Activated T-cell treated with anti-CD3 and anti-CD28 coated beads for 24 hours (primary cell): ENCODE results near the gene IPMK.
A peak's percentile ranks its signal among the peaks of the same experiment; 100 is the strongest.
"Not testable (repeated sequence)": the region's sequence is repeated elsewhere in the genome, so short reads cannot be mapped to it uniquely, and the experiment has no call there.

ENCODE experiments used
- DNase-seq: peaks from one replicate; pipeline ENCODE4 v3.0.0-alpha.2; 2020; ENCODE audit warnings: low read depth

Gene IPMK

DNA sequence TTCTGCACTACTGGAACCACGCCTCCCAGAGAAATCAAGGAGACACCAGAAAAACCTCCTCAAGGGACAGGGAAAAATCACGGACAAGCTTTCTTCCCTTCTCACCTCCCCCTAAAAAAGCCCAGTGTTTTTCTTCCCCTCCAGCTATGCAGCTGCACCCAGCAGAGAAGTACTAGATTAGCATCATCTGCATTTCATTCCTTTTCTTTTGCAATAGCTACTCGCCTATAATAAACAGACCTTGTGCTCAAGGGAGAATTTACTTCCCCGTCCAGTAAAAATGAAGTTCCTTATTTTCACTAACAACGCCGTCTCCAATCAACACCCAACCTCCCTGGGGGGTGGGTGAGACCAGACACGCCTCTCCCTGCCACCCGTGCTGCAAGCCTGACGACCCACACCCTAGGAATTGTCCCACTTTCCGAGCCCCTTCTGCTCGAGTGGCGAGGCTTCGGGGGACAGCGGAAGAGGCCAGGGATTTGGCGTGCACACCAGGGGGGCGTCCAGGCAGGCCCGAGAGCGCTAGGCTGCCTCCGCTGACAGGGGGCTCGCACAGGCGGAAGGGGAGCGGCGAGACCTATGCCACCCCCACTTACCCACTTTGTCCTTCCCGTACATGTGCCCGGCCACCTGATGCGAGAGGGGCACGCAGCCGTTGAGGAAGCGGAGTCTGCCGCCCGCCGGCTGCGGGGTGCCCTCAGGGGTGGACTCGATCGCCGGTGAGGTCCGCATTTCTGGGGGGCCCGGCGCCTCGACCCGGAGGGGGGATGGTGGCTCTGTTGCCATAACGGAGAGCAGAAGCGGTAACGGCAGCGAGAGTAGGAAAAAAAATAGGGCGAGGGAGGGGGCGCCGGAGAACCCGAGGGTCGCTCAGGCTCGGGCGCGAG, 625 bp downstream of the IPMK start:
- no peak for DNase-seq

DNA sequence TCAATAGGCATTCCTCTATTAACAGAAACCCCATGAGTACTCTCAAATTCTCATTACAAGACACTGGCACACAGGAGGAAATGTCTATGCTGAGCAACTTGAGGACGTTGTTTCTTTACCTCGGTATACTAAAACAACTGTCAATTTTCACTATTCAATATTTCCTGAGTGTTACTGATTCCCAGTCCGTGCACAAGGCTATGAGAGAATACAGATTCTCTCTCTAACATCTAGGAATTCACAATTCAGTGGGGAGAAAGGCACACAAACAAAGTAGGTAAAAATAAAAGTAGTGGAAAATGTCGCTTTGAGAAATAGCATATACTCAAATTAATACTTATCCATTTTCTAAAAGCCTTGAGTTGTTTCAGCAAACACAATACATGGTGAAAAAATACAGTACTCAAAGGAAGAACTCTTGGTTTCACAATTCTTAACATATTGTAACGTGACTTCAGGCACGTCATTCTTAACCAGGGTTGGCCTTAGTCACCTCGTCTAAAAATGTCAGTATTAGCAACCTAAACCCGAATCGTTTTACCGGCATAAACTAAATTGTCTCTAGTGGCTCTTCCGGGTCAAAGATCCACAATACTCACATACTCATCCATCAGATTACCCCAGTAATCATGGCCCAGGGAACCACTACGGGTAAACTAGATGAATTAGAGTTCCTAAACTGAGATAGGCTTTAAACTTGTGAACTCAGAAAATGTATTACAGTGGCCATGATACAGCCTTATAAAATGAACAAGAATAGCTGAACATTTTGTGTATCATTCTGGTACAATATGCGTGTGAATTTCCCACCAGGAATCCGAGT, 1.5 kb downstream of the IPMK start:
- DNase-seq, result peak; percentile 23

DNA sequence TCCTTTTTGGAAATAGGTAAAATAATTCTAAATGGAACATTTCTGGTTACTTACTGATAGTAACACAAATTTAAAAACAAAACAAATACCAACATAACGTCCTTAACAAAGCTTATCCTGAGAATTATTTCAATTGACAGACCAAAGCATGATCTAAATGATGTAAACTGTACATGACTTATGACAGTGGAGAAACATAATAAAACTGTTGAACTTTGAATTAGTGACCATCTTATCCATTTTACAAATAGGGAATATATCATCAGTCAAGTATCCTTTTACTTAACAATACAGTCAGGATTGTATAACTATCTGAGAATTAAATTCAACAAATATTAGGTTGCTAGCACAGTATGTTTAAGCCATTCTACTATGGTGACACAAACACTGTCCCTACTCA, 2.4 kb downstream of the IPMK start:
- no peak for DNase-seq

DNA sequence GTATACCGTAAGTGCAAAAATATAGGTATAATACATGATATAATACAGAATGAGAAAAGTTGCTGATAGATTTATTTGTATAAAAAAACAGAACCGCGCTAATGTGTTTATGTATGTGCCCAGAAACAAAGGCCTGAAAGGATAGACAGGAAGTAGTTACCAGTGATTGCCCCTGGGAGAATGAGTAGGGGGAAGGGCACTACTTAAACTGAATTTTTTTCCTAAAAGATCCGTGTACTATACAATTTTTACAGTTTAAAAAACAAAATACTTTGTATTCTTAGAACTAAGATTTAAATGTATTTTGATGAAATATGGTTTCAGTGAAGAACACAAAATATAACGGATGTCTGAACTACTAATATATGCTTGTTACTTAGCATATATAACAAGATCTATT, 2.9 kb downstream of the IPMK start:
- no peak for DNase-seq

DNA sequence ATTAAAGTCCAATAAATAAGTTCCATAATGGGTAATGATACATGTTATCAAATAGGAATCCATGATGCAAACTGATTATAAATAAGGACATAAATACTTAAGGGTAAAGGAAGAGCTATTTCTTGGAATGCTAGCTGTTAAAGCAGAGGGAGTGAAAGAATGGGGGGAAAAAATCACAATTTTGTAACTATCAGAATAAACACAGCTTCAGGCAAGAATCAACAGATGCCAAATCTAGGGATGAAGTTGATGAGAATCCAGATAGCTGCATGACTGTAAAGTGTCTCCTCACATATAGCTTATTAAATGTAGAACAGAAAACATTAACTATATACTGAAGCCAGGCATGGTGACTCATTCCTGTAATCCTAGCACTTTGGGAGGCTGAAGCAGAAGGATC, 4.9 kb downstream of the IPMK start:
- DNase-seq, result no peak

DNA sequence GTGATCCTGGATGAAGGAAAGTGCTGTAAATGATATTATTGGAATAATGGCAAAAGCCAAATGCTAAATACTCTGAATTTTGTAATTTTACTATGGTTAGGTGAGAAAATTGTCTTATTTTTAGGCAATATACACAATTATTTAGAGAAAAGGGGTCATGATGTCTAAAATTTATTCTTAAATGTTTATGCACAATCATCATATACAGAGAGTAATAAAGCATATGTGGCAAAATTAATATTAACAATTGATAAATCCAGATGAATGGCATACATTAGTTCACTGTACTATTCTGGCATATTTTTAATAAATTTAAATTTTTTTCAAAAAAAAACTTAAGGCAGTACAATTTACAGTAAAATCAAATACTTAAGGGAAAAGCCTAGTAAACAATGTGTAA, 7.4 kb downstream of the IPMK start:
- DNase-seq, result no peak

DNA sequence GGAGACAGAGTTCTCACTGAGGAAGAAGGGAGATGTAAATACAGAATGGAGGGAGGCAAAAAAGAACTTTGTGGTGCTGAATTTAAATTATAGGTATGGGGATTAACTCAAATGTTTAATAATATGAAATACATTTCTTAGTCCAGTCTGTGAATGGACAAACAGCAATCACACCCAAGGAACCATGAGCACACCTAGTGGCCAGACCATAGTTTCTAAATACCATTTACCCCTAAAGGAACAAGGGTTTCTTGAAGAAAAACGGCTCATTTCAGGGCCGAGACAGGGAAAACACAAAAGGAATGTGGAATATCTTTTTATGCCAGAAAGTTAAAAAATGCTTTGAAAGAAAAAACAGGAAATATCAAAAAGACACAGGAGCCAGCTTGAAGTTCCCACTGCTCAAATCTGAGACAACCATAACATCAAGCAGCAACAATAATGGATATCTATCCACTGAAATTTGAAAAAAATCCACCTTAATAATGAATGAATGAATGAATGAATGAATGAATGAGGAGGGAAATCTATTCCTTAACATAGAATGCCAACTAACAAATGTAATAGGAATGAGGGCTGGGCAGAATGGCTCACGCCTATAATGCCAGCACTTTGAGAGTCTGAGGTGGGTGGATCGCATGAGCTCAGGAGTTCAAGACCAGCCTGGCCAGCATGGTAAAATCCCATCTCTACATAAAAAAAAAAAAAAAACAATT, 8.6 kb downstream of the IPMK start:
- no peak for DNase-seq

DNA sequence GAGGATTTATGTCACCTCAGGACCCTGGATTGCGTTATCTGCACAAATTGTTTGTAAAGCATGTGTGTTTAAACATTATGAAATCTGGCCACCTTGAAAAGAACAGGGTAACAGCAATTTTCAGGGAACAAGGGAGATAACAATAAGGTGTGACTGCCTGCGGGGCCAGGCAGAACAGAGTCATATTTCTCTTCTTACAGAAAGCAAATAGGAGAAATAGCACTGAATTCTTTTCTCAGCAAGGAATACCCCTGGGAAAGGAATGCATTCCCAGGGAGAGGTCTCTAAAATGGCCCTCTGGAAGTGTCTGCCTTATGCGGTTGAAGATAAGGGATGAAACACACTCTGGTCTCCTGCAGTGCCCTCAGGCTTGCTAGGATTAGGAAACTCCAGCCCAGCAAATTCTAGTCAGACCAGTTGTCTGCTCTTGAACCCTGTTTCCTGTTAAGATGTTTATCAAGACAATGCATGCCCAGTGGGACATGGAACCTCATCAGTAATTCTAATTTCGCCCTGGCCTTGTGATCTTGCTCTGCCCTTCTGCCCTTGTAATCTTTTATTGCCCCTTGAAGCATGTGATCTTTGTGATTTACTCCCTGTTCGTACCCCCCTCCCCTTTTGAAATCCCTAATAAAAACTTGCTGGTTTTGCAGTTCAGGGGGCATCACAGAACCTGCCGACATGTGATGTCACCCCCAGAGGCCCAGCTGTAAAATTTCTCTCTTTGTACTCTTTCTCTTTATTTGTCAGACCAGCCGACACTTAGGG, 11.5 kb downstream of the IPMK start:
- not testable (repeated sequence) for DNase-seq

DNA sequence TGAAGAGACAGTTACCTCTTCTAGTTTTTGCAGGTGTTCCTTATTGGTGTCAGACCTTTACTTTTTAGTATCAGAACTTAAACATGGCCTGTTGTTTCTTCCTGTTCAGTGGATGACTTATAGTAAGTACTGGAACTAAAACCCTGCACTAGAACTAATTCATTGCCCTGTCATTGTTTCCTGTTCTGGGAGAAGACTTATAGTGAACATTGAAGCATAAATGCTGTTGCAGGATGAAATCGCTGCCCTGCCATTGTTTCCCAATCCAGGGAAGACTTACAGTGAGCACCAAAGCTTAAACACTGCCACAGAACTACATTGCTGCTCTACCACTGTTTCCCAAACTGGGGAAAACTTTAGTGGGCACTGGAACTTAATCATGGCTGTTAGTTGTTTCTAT, 13.1 kb downstream of the IPMK start:
- no peak for DNase-seq

DNA sequence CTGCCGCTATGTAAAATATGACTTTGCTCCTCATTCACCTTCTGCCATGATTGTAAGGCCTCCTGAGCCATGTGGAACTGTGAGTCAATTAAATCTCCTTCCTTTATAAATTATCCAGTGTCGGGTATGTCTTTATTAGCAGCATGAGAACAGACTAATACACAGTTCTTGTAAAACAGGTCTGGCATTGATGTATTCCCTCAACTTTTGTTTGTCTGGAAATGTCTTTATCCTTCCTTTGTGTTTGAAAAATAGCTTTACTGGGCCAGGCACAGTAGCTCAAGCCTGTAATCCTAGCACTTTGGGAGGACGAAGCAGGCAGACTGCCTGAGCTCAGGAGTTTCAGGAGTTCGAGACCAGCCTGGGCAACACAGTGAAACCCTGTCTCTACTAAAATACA, 14.5 kb downstream of the IPMK start:
- DNase-seq, result no peak

DNA sequence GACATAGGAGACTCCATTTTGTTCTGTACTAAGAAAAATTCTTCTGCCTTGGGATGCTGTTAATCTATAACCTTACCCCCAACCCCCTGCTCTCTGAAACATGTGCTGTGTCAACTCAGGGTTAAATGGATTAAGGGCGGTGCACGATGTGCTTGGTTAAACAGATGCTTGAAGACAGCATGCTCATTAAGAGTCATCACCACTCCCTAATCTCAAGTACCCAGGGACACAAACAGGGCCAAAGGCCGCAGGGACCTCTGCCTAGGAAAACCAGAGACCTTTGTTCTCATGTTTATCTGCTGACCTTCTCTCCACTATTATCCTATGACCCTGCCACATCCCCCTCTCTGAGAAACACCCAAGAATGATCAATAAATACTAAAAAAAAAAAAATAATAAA, 23.0 kb downstream of the IPMK start:
- not testable (repeated sequence) for DNase-seq

DNA sequence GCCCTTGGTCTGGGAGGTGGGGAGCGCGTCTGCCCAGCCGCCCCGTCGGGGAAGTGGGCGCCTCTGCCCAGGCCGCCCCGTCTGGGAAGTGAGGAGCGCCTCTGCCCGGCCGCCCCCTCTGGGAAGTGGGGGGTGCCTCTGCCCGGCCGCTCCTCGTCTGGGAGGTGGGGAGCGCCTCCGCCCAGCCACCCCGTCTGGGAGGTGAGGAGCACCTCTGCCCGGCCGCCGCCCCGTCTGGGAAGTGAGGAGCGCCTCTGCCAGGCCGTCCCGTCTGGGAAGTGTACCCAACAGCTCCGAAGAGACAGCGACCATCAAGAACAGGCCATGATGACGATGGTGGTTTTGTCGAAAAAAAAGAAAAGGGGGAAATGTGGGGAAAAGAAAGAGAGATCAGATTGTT, 23.5 kb downstream of the IPMK start:
- not testable (repeated sequence) for DNase-seq

DNA sequence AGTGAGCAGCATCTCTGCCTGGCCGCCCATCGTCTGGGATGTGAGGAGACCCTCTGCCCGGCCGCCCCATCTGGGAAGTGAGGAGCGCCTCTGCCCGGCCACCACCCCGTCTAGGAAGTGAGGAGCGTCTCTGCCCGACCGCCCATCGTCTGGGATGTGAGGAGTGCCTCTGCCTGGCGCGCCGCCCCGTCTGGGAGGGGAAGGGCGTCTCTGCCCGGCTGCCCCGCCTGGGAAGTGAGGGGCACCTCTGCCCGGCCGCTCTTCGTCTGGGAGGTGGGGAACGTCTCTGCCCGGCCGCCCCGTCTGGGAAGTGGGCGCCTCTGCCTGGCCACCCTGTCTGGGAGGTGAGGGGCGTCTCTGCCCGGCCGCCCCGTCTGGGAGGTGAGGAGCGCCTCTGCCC, 23.9 kb downstream of the IPMK start:
- not testable (repeated sequence) for DNase-seq

DNA sequence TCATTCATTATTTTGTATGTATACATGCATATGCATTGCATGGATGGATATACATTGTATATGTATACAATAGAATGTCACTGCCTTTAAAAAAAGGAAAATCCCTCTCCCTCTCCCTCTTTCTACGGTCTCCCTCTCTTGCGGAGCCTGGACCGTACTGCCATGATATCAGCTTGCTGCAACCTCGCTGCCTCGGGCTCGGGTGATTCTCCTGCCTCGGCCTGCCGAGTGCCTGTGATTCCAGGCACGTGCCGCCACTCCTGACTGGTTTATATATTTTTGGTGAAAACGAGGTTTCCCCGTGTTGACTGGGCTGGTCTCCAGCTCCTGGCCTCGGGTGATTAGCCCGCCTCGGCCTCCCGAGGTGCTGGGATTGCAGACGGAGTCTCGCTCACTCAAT, 24.4 kb downstream of the IPMK start:
- DNase-seq, result no peak

DNA sequence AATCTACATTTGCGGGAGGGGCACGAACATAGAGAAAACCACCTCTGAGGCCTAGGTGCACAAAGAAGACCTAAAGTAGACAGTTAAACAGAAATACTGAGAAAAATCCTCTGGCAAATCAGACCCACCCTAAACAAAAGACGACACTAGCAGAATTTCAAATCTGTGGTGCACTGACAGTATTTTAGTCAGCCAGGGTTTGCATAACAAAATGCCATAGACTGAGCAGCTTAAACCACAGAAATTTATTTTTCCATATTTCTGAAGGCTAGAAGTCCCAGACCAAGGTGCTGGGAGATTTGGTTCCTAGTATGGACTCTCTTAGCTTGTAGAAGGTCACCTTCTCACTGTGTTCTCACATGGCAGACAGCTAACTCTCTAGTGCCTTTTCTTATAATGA, 26.3 kb downstream of the IPMK start:
- no peak for DNase-seq

DNA sequence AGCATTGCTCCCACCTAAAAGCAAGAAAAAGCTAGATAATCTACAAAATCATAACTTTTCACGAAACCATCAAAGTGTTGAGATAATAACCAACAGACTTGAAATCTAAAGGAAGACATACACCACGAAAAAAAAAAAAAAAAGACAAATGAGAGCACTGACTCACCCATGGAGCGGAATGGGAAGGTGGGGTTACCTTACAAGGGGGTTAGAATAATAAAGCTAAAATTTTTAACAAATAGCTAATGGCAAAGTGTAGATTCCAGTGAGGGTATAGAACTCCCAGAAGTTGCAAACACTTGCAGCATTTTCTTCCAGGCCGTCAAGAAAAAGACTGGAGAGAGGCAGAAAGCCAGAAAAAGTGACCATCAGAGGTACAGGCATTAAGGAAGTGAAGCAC, 27.2 kb downstream of the IPMK start:
- DNase-seq, result no peak

DNA sequence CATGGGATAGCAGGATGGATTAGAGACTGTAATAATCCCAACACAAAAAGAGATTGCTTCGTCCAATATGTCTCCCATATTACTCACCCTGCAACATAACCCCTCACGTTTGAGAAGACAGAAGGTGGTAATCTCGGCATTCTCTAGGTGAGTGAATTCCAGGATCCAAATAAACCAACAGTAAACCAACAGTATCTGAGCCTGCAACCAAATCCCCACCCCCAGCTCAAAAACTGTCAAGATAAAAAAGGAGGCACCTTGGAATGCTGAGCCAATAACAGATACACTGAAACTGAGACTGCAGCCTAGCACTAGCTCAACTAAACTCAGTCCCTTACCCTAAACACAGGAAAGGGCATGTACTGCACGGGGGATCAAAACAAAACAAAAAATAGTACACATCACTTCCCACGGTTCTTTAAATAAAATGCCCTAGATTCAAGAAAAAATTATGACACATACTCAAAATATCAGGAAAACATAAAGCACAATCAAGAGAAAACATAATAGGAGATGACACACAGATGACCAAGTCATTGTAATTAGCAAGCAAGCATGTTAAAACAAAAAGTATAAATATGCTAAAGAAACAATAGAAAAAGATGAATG, 28.0 kb downstream of the IPMK start:
- no peak for DNase-seq

DNA sequence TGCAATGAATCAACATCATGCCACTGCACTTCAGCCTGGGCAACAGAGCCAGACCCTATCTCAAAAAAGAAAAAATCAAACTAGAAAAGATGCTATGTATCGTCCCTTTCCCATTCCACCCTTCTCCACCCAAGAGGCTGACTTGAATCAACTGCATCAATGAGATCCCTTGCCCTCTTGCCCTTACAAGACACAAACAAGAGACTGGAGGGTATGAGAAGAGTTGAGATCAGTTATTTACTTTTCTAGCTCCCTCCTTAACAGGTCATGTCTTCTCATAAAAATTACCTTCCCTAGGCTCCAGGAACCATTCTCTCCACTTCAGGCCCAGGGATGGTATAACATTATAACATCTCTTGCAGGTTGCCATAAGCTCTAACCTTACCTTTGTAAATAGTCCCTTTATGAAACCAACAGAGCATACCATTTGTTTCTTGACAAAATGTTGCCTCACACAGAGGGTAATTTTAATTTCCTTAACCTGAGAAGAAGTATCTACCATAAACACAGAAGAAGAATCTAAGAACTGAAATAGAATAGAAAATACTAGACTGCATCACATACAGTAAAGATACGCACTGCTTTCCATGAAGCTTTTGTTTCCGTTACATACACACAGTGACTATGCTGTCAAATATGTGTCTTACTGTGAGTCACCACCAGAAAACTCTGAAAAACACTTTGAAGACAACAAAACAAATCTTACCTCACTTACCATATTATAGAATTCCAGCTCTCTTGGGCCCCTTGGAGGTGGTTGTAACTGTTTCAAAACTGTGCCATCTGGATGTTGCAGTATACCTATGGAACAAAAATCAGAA, 30.5 kb downstream of the IPMK start:
- DNase-seq, result no peak

DNA sequence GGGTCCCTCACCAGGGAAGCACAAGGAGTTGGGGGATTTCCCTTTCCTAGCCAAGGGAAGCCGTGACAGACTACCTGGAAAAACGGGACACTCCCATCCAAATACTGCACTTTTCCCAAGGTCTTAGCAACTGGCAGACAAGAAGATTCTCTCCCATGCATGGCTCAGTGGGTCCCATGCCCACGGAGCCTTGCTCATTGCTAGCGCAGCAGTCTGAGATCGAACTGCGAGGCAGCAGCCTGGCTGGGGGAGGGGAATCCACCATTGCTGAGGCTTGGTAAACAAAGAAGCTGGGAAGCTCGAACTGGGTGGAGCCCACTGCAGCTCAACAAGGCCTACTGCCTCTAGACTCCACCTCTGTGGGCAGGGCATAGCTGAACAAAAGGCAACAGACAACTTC, 37.8 kb downstream of the IPMK start:
- DNase-seq, result not testable (repeated sequence)

DNA sequence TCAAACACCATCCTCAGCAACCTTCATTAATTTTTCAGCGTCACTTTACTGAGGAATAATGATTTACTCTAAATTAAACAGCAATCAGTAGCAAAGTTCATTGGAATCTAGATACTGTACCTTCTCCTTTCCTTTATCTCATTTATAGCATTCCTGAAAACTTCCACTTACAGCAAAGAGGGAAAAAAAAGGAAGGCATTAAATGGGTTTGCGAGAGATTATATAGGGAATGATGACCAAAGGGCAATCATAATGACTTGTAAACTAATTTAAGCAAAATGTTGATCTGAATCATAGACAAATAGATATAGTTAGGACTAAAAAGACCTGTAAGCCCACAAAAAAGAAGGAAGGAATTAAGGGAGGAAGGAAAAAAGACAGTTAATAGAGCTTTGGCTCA, 42.0 kb downstream of the IPMK start:
- no peak for DNase-seq
